ENCODE results near the gene UBQLN1. TPM values are rescaled to one million over a fixed set of nuclear protein-coding genes. Genes with fewer than 3 reads are reported as not detected.

Gene UBQLN1
- total RNA-seq = 100 to 1,000 TPM; 112 to 123 (median 119) TPM

DNA sequence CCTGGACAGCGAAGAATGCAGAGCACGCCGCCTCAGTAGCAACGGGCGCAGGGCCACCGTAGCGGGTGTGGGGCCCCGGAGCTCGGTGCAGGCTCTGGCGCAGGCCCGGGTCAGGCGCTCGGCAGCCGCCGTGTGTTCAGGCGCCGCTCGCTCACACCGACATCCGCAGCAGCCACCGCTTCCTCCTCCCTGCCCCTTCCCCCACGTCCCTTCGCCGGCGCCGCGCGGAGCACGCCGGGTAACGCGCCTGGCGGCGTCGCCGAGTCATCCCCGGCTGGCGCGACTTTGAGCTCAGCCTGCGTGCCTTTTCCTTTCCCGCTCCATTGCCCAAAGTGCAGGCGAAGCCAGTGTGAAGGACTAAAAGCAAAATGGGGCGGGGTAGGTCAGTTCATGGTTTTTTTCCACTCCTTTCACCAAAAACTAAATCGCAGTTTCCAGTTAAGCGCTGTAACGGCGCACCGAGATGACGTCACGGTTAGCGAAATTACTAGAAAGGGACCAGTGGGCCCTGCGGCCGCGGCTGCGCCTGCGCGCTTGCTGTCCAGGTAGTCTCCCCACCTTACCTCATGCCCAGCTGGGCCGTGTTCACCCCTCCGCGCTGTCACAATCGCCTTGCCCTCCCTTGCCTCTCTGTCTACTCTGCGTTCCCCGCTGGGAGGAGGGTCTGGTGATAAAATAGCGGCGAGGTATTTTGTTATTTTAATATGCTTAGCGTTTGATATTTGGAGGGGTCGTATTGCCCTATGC lies at the start of gene UBQLN1:
Gene UBQLN1 (minus strand): TSS at position 191 of the 747 bp plus-strand sequence. CDS start 279 bp downstream, outside the sequence.
- Histone ChIP-seq H3K4me3 (peak within 1 kb of the TSS; percentile 87 to 97 (median 90)), H3K36me3 (peaks cover 0 to 4% (median 0%) of the 10 kb centered on the region in 4 donors), H3K9me3 (no peaks in the 10 kb centered on the region), H3K27ac (replicated peaks in 1 of 4) (peak within 1 kb of the TSS; percentile 97 to 99 (median 98)), H3K4me1 (peaks cover 23 to 42% (median 40%) of the 10 kb centered on the region in 4 donors), H3K27me3 (no peaks in the 10 kb centered on the region)
- TF ChIP-seq POLR2A (IDR thresholded peaks at IDR 0.05; ENCODE audit: low read depth) = peak; percentile 96
- peak; percentile 94 to 98 for TF ChIP-seq POLR2AphosphoS5 (IDR thresholded peaks at IDR 0.05)
- TF ChIP-seq, protein P1, sequence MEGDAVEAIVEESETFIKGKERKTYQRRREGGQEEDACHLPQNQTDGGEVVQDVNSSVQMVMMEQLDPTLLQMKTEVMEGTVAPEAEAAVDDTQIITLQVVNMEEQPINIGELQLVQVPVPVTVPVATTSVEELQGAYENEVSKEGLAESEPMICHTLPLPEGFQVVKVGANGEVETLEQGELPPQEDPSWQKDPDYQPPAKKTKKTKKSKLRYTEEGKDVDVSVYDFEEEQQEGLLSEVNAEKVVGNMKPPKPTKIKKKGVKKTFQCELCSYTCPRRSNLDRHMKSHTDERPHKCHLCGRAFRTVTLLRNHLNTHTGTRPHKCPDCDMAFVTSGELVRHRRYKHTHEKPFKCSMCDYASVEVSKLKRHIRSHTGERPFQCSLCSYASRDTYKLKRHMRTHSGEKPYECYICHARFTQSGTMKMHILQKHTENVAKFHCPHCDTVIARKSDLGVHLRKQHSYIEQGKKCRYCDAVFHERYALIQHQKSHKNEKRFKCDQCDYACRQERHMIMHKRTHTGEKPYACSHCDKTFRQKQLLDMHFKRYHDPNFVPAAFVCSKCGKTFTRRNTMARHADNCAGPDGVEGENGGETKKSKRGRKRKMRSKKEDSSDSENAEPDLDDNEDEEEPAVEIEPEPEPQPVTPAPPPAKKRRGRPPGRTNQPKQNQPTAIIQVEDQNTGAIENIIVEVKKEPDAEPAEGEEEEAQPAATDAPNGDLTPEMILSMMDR (IDR thresholded peaks at IDR 0.05) = no peak
- no peak for TF ChIP-seq EP300 (IDR thresholded peaks at IDR 0.05)
- under 1% methylated on average over 30 of the region's 67 CpGs for WGBS
- intact Hi-C loops (cut with DNase I) = loop anchor here (2.0 to 5.0 kb wide), 2 partner anchors 85 to 214 kb away; partner anchors contain the start of genes IDNK and KIF27
- peak; percentile 98 for DNase-seq (ENCODE audit: extremely low spot score)

DNA sequence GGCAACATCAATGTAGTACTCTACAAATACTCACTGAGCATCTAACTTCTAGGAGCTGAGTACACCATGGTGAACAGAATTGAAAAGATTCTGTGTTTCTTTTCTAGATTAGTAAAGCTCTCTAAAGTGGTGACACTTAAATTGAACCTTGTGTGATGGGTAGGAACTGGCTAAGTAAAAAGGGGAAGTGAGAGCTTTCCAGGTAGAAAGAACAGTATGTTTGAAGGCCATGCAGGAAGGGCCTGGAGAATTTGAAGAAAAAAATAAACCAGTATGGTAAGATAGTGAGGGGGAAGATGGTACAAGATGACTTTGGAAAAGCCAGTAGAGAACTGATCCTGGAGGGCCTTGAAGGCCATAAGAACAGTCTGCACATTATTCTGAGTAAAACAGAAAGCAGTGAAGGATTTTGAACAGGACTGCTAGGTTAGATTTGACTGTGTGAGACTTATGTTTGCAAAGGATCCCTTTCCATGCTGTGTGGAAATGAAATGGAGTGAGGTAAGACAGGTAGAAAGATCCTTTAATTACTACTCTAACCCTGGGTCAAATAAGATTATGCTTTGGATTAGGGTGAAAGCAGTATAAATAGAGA lies 46.7 kb upstream of the UBQLN1 start:
- no peaks in the 10 kb centered on the region for H3K9me3 ChIP-seq
- H3K4me1 ChIP-seq = no peaks in the 10 kb centered on the region
- no peak overlapping the region for H3K27ac ChIP-seq (replicated peaks in 1 of 4)
- H3K27me3 ChIP-seq = no peaks in the 10 kb centered on the region
- TF ChIP-seq EP300 (IDR thresholded peaks at IDR 0.05) (no peak), POLR2AphosphoS5 (IDR thresholded peaks at IDR 0.05) (no peak), POLR2A (IDR thresholded peaks at IDR 0.05; ENCODE audit: low read depth) (no peak)
- TF ChIP-seq, protein P1 (IDR thresholded peaks at IDR 0.05) = no peak
- no peak for DNase-seq (ENCODE audit: extremely low spot score)
- H3K4me3 ChIP-seq = no peak overlapping the region
- peaks cover 7 to 44% (median 13%) of the 10 kb centered on the region in 4 donors for H3K36me3 ChIP-seq
- intact Hi-C loops (cut with DNase I) = no loop called here

GRCh38 chr9:83749706-83750105 lies 41.9 kb upstream of the UBQLN1 start:
- Histone ChIP-seq H3K4me1 (no peaks in the 10 kb centered on the region), H3K27ac (replicated peaks in 1 of 4) (no peak overlapping the region), H3K9me3 (no peaks in the 10 kb centered on the region), H3K4me3 (no peak overlapping the region), H3K27me3 (no peaks in the 10 kb centered on the region), H3K36me3 (peaks cover 8 to 65% (median 13%) of the 10 kb centered on the region in 4 donors)
- intact Hi-C loops (cut with DNase I) = no loop called here
- DNase-seq (ENCODE audit: extremely low spot score) = no peak
- WGBS = 85% methylated on average over 3 of the region's 3 CpGs
- TF ChIP-seq EP300 (IDR thresholded peaks at IDR 0.05) (no peak), POLR2AphosphoS5 (IDR thresholded peaks at IDR 0.05) (no peak), POLR2A (IDR thresholded peaks at IDR 0.05; ENCODE audit: low read depth) (no peak)
- TF ChIP-seq, protein P1 (IDR thresholded peaks at IDR 0.05) = no peak

GRCh38 chr9:83744206-83744605 lies 36.4 kb upstream of the UBQLN1 start:
- intact Hi-C loops (cut with DNase I) = no loop called here
- DNase-seq (ENCODE audit: extremely low spot score) = no peak
- WGBS = 93% methylated on average over 1 of the region's 1 CpG
- no peaks in the 10 kb centered on the region for H3K9me3 ChIP-seq
- no peak overlapping the region for H3K4me3 ChIP-seq
- H3K36me3 ChIP-seq = peaks cover 0 to 54% (median 10%) of the 10 kb centered on the region in 4 donors
- TF ChIP-seq, protein P1 (IDR thresholded peaks at IDR 0.05) = no peak
- TF ChIP-seq EP300 (IDR thresholded peaks at IDR 0.05) (no peak), POLR2AphosphoS5 (IDR thresholded peaks at IDR 0.05) (no peak), POLR2A (IDR thresholded peaks at IDR 0.05; ENCODE audit: low read depth) (no peak)
- no peaks in the 10 kb centered on the region for H3K4me1 ChIP-seq
- no peaks in the 10 kb centered on the region for H3K27me3 ChIP-seq
- H3K27ac ChIP-seq (replicated peaks in 1 of 4) = no peak overlapping the region
